ENCODE results near the gene AGRP.

GRCh38 chr16:67437513-67437912, 45.8 kb downstream of the AGRP start:
- no peak for TF ChIP-seq CTCF (IDR thresholded peaks at IDR 0.05)
- no peak for TF ChIP-seq POLR2A (IDR thresholded peaks at IDR 0.05)
